CD14-positive monocyte (primary cell): ENCODE data around the gene CDIPT. TPM values are rescaled to one million over a fixed set of nuclear protein-coding genes. Genes with fewer than 3 reads are reported as not detected.

Source experiments
- DNase-seq, 3 donors: peaks; one replicate each; pipeline ENCODE4 v3.0.0-alpha.2; 2011 to 2022
- H2AFZ ChIP-seq: 2 replicates; pipeline ENCODE4 v1.6.0; 2012; ENCODE audit warnings: mild to moderate bottlenecking, low read depth, low read length, inconsistent platforms; ENCODE audit not compliant: insufficient read depth, poor library complexity, severe bottlenecking
- H3K27ac ChIP-seq, 2 donors: 1 replicate in 1 of 2; 2 replicates in 1 of 2; pipeline ENCODE4 v1.5.1; 2012 to 2013; ENCODE audit warnings: low read length in 2 of 2, control low read depth in 1 of 2, inconsistent platforms in 1 of 2, low read depth in 1 of 2, mild to moderate bottlenecking in 1 of 2
- H3K27me3 ChIP-seq, 2 donors: one replicate each; pipeline versions ENCODE4 v1.6.0 to v1.6.1; 2011 to 2013; ENCODE audit warnings: low read length in 2 of 2; ENCODE audit not compliant: control insufficient read depth in 2 of 2, insufficient read depth in 2 of 2
- H3K36me3 ChIP-seq, 2 donors: replicated peaks in 1 of 2; 1 replicate in 1 of 2; 2 replicates in 1 of 2; pipeline versions ENCODE4 v1.5.1 to v1.6.1; 2012 to 2013; ENCODE audit warnings: low read length in 2 of 2, control low read depth in 1 of 2, inconsistent platforms in 1 of 2, mild to moderate bottlenecking in 1 of 2; ENCODE audit not compliant: insufficient read depth in 2 of 2, control insufficient read depth in 1 of 2
- H3K4me1 ChIP-seq, 2 donors: 1 replicate in 1 of 2; 2 replicates in 1 of 2; pipeline versions ENCODE4 v1.5.1 to v1.6.1; 2012 to 2013; ENCODE audit warnings: low read length in 2 of 2, control low read depth in 1 of 2, inconsistent platforms in 1 of 2, mild to moderate bottlenecking in 1 of 2, moderate library complexity in 1 of 2; ENCODE audit not compliant: insufficient read depth in 2 of 2, control insufficient read depth in 1 of 2
- H3K4me2 ChIP-seq: replicated peaks from 2 replicates; pipeline ENCODE3; 2012; ENCODE audit warnings: low read length, moderate library complexity, mild to moderate bottlenecking; ENCODE audit not compliant: poor library complexity, severe bottlenecking; ENCODE audit errors: extremely low read depth
- H3K4me3 ChIP-seq, 3 experiments: fragments of 200-600 bp in 1 of 3; sonication (generic) in 1 of 3; replicated peaks in 1 of 3; 1 replicate in 2 of 3; 2 replicates in 1 of 3; pipeline ENCODE4 v1.5.1; 2011 to 2013; ENCODE audit warnings: low read length in 3 of 3, mild to moderate bottlenecking in 3 of 3, control low read depth in 2 of 3, low read depth in 2 of 3, inconsistent platforms in 1 of 3, moderate library complexity in 1 of 3
- H3K79me2 ChIP-seq: 2 replicates; pipeline ENCODE4 v1.6.0; 2012; ENCODE audit warnings: mild to moderate bottlenecking, control low read depth, inconsistent platforms, low read length, moderate library complexity; ENCODE audit not compliant: insufficient read depth
- H3K9ac ChIP-seq: 2 replicates; pipeline ENCODE4 v1.6.0; 2017; ENCODE audit warnings: low read length, mild to moderate bottlenecking; ENCODE audit not compliant: insufficient read depth, poor library complexity, severe bottlenecking
- H3K9me3 ChIP-seq, 2 donors: replicated peaks in 1 of 2; 1 replicate in 1 of 2; 2 replicates in 1 of 2; pipeline versions ENCODE4 v1.5.1 to v1.6.1; 2012 to 2013; ENCODE audit warnings: low read length in 2 of 2, control low read depth in 1 of 2; ENCODE audit not compliant: control insufficient read depth in 1 of 2, insufficient read depth in 1 of 2
- H4K20me1 ChIP-seq: 2 replicates; pipeline ENCODE4 v1.6.0; 2012; ENCODE audit warnings: mild to moderate bottlenecking, low read length, control low read depth, moderate library complexity; ENCODE audit not compliant: insufficient read depth
- H3K27ac Mint-ChIP-seq, 7 donors: one replicate each; pipeline ENCODE4 v1.8.0; 2020; ENCODE audit warnings: mild to moderate bottlenecking in 7 of 7, mixed read lengths in 7 of 7, moderate library complexity in 6 of 7, inconsistent platforms in 2 of 7
- H3K27me3 Mint-ChIP-seq, 3 donors: one replicate each; pipeline ENCODE4 v1.8.0; 2021 to 2022; ENCODE audit warnings: low read depth in 3 of 3, mild to moderate bottlenecking in 3 of 3, mixed read lengths in 3 of 3, moderate library complexity in 3 of 3, inconsistent platforms in 1 of 3
- H3K36me3 Mint-ChIP-seq, 2 donors: one replicate each; pipeline ENCODE4 v1.8.0; 2020; ENCODE audit warnings: mixed read lengths in 2 of 2, inconsistent platforms in 1 of 2, mild to moderate bottlenecking in 1 of 2
- H3K4me1 Mint-ChIP-seq: one replicate; pipeline ENCODE4 v1.8.0; 2020; ENCODE audit warnings: mild to moderate bottlenecking, mixed read lengths
- H3K4me3 Mint-ChIP-seq, 2 donors: one replicate each; pipeline ENCODE4 v1.8.0; 2020; ENCODE audit warnings: mild to moderate bottlenecking in 2 of 2, mixed read lengths in 2 of 2, moderate library complexity in 1 of 2
- H3K9me3 Mint-ChIP-seq, 7 donors: one replicate each; pipeline ENCODE4 v1.8.0; 2020 to 2022; ENCODE audit warnings: mixed read lengths in 7 of 7, mild to moderate bottlenecking in 6 of 7, moderate library complexity in 6 of 7, inconsistent platforms in 2 of 7
- WGBS: methylation state at CpG from one replicate; pipeline ENCODE4 v1.1.5; 2013; ENCODE audit warnings: missing lambda C conversion rate; ENCODE audit not compliant: insufficient coverage; 5-methylcytosine and 5-hydroxymethylcytosine counted together
- intact Hi-C, 2 donors: fragments of 100-400 bp; cut with micrococcal nuclease; formaldehyde crosslinking; loops; one replicate each; pipeline versions ENCODE4 v1.15.0 to v1.15.1; 2023
- polyA plus RNA-seq, 3 donors: library from polyadenylated mRNA; depleted of rRNA in 1 of 3; unstranded in 2 of 3; stranded (reverse) in 1 of 3; fragments of 300-500 nt in 2 of 3; fragments of >200 nt in 1 of 3; fragmentation: Illumina TruSeq in 2 of 3; gene quantifications; 1 replicate in 2 of 3; 2 replicates in 1 of 3; pipeline ENCODE4 v1.2.3, GENCODE V29; 2012 to 2021
- TF ChIP-seq, protein P1 (sequence below): fragments of 200-600 bp; IDR thresholded peaks from one replicate; pipeline ENCODE4 v1.8.0; 2022; ENCODE audit warnings: antibody characterized with exemption, mild to moderate bottlenecking

Gene CDIPT
- polyA plus RNA-seq, 3 donors, result 67.2 to 98.8 (median 93.5) TPM

- no peak within 1 kb of the TSS for H3K9ac ChIP-seq
- H3K9me3 ChIP-seq, result peaks cover 0 to 4% of the 10 kb centered on the region in 2 donors
- H4K20me1 ChIP-seq, result peaks cover 3% of the 10 kb centered on the region
- peak within 1 kb of the TSS; percentile 98 for H3K4me2 ChIP-seq
- Mint-ChIP-seq H3K9me3 (peaks cover 0 to 7% (median 2%) of the 10 kb centered on the region in 7 donors), H3K27ac (peak within 1 kb of the TSS in 1 of 7 donors; percentile 53), H3K4me3 (peak within 1 kb of the TSS; percentile 82 to 92), H3K27me3 (peaks cover 28 to 53% (median 36%) of the 10 kb centered on the region in 3 donors), H3K36me3 (no peaks in the 10 kb centered on the region), H3K4me1 (peaks cover 12% of the 10 kb centered on the region)
- no peak within 1 kb of the TSS for H3K27ac ChIP-seq
- intact Hi-C loops, result no loop called here
- no peak for DNase-seq
- H3K36me3 ChIP-seq, result no peaks in the 10 kb centered on the region
- WGBS, result under 1% methylated on average over 17 of the region's 29 CpGs
- H3K27me3 ChIP-seq, result peaks cover 12 to 38% of the 10 kb centered on the region in 2 donors
- peak within 1 kb of the TSS; percentile 49 to 78 (median 53) for H3K4me3 ChIP-seq
- TF ChIP-seq, protein P1, sequence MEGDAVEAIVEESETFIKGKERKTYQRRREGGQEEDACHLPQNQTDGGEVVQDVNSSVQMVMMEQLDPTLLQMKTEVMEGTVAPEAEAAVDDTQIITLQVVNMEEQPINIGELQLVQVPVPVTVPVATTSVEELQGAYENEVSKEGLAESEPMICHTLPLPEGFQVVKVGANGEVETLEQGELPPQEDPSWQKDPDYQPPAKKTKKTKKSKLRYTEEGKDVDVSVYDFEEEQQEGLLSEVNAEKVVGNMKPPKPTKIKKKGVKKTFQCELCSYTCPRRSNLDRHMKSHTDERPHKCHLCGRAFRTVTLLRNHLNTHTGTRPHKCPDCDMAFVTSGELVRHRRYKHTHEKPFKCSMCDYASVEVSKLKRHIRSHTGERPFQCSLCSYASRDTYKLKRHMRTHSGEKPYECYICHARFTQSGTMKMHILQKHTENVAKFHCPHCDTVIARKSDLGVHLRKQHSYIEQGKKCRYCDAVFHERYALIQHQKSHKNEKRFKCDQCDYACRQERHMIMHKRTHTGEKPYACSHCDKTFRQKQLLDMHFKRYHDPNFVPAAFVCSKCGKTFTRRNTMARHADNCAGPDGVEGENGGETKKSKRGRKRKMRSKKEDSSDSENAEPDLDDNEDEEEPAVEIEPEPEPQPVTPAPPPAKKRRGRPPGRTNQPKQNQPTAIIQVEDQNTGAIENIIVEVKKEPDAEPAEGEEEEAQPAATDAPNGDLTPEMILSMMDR, result no peak
- H3K79me2 ChIP-seq, result no peaks in the 10 kb centered on the region
- peak within 1 kb of the TSS; percentile 82 for H2AFZ ChIP-seq
- peaks cover 8 to 16% of the 10 kb centered on the region in 2 donors for H3K4me1 ChIP-seq
Measured at GRCh38 chr16:29899516-29900101, 36.6 kb upstream of the CDIPT start, which contains the start of gene SEZ6L2. TSS of gene SEZ6L2 (minus strand) at chr16:29899550. CDS start at chr16:29899019, 531 bp downstream.

DNA sequence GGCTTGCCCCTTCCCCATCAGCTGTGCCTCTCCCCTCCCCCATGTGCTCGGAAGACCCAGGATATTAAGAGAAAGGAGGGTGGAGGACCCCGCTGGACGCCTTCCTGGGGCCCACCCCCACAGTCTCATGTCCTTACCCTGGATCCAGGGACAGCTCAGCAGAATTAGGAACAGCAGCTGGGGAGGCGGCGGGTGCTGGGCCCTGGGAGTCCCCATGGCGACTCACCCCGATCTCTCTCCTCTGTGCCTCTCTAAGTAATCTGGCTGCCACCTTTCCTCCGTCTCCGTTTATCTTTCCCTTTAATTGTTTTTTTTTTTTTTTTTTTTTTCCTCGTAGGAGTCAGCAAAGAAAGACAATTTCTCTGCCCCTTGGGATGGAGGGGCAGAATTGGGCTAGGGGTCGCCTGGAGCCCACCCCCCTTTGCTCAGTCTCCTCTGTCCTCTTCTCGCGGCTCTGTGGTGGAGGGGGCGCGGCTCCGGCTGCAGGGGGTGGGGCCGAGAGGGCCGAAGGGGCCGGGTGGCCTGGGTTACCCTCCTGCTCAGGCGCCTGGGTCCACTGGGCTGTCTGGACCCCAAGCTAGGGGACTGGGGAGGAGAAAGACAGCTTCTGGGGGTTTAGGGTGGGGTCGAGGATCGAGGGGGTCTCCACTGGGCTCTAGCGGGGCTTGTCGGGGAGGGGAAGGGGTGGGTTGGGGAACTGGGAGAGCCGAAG lies 35.9 kb upstream of the CDIPT start:
- TF ChIP-seq, protein P1, result no peak
- H3K27ac ChIP-seq, result no peak overlapping the region
- peak overlapping the region in 1 of 2 donors; percentile 66 for H3K4me3 Mint-ChIP-seq
- H3K79me2 ChIP-seq, result no peaks in the 10 kb centered on the region
- under 1% methylated on average over 12 of the region's 25 CpGs for WGBS
- H2AFZ ChIP-seq, result no peak overlapping the region
- no peak for DNase-seq
- H3K9ac ChIP-seq, result no peak overlapping the region
- H3K4me2 ChIP-seq, result peak overlapping the region; percentile 98
- peaks cover 0 to 4% of the 10 kb centered on the region in 2 donors for H3K9me3 ChIP-seq
- peaks cover 12% of the 10 kb centered on the region for H3K4me1 Mint-ChIP-seq
- peaks cover 0 to 7% (median 2%) of the 10 kb centered on the region in 7 donors for H3K9me3 Mint-ChIP-seq
- no peaks in the 10 kb centered on the region for H3K36me3 Mint-ChIP-seq
- H3K4me1 ChIP-seq, result peaks cover 8 to 16% of the 10 kb centered on the region in 2 donors
- peaks cover 3% of the 10 kb centered on the region for H4K20me1 ChIP-seq
- peaks cover 28 to 51% (median 36%) of the 10 kb centered on the region in 3 donors for H3K27me3 Mint-ChIP-seq
- H3K4me3 ChIP-seq, result no peak overlapping the region
- no peaks in the 10 kb centered on the region for H3K36me3 ChIP-seq
- peaks cover 12 to 38% of the 10 kb centered on the region in 2 donors for H3K27me3 ChIP-seq
- H3K27ac Mint-ChIP-seq, result no peak overlapping the region
- intact Hi-C loops, result no loop called here
